PC-3 (cell line): ENCODE measurements around the gene RHOG. TPM values are rescaled to one million over a fixed set of nuclear protein-coding genes. Genes with fewer than 3 reads are reported as not detected.

Source experiments
- ATAC-seq: fragments of 200-7000 bp; cut with Tn5 transposase; 2 replicates; pipeline ENCODE4 v1.9.1; 2020; ENCODE audit warnings: mild to moderate bottlenecking, moderate library complexity
- Bru-seq: library from RNA; stranded (reverse); fragments of 400-500 nt; gene quantifications from one replicate; lab custom pipeline; 2021; lab: Mats Ljungman, UMichigan
- BruChase-seq, 2 experiments: library from RNA; stranded (reverse); fragments of 400-500 nt; gene quantifications; one replicate each; lab custom pipeline; 2021; lab: Mats Ljungman, UMichigan
- BruUV-seq: library from RNA; stranded (reverse); fragments of 400-500 nt; replicated peaks from 2 replicates; lab custom pipeline; 2021; lab: Mats Ljungman, UMichigan
- CTCF ChIA-PET: fragments of 300-600 bp; sonication (Branson Sonifier 250); formaldehyde crosslinking; loops from one replicate; lab custom pipeline; 2022; ENCODE audit warnings: antibody characterized with exemption; lab: Charles Lee
- POLR2A ChIA-PET: fragments of 300-600 bp; sonication (Branson Sonifier 250); formaldehyde crosslinking; loops from one replicate; lab custom pipeline; 2022; ENCODE audit warnings: antibody characterized with exemption; ENCODE audit not compliant: unreplicated experiment; lab: Charles Lee
- DNase-seq: peaks from one replicate; pipeline ENCODE4 v3.0.0-alpha.2; 2015
- H2AFZ ChIP-seq: fragments of 300-600 bp; sonication (generic); 2 replicates; pipeline ENCODE4 v1.6.0; 2016; ENCODE audit warnings: antibody characterized with exemption, low read length
- H3F3A ChIP-seq: fragments of 300-600 bp; sonication (generic); one replicate; pipeline ENCODE4 v1.6.0; 2017; ENCODE audit warnings: antibody characterized with exemption, low read length, control low read depth, mild to moderate bottlenecking; ENCODE audit not compliant: unreplicated experiment
- H3K27ac ChIP-seq: fragments of 300-600 bp; sonication (generic); 2 replicates; pipeline ENCODE4 v1.5.1; 2016; ENCODE audit warnings: mild to moderate bottlenecking, low read length
- H3K27me3 ChIP-seq: fragments of 300-600 bp; sonication (generic); 2 replicates; pipeline ENCODE4 v1.6.1; 2016; ENCODE audit warnings: low read length, mixed read lengths
- H3K36me3 ChIP-seq: fragments of 300-600 bp; sonication (generic); 2 replicates; pipeline ENCODE4 v1.6.1; 2016; ENCODE audit warnings: low read depth, mixed run types, low read length, mixed read lengths
- H3K4me1 ChIP-seq: fragments of 300-600 bp; sonication (generic); 2 replicates; pipeline ENCODE4 v1.5.1; 2016; ENCODE audit warnings: low read length; ENCODE audit not compliant: insufficient read depth
- H3K4me2 ChIP-seq: fragments of 300-600 bp; sonication (generic); 2 replicates; pipeline ENCODE4 v1.6.0; 2016; ENCODE audit warnings: low read length
- H3K4me3 ChIP-seq: fragments of 300-600 bp; sonication (generic); 2 replicates; pipeline ENCODE4 v1.5.1; 2016; ENCODE audit warnings: mild to moderate bottlenecking, low read length, mixed read lengths
- H3K79me2 ChIP-seq: fragments of 300-600 bp; sonication (generic); 2 replicates; pipeline ENCODE4 v1.6.1; 2017; ENCODE audit warnings: low read length, mixed read lengths
- H3K9ac ChIP-seq: fragments of 300-600 bp; sonication (generic); 2 replicates; pipeline ENCODE4 v1.6.0; 2016; ENCODE audit warnings: mild to moderate bottlenecking, low read length
- H3K9me2 ChIP-seq: fragments of 300-600 bp; sonication (generic); replicated peaks from 2 replicates; pipeline ENCODE4 v1.6.1; 2016; ENCODE audit warnings: mixed run types, low read length, mixed read lengths
- H3K9me3 ChIP-seq: fragments of 300-600 bp; sonication (generic); 2 replicates; pipeline ENCODE4 v1.6.1; 2016; ENCODE audit warnings: low read length, mixed read lengths
- H4K20me1 ChIP-seq: fragments of 300-600 bp; sonication (generic); 2 replicates; pipeline ENCODE4 v1.6.1; 2016; ENCODE audit warnings: low read length, mixed read lengths
- CTCF ChIP-seq: fragments of 300-600 bp; sonication (generic); conservative IDR thresholded peaks from 2 replicates; pipeline ENCODE4 v1.5.1; 2017; ENCODE audit warnings: antibody characterized with exemption, low read depth, mild to moderate bottlenecking, low read length
- EZH2 ChIP-seq: fragments of 300-600 bp; sonication (generic); IDR thresholded peaks from one replicate; pipeline ENCODE4 v1.6.1; 2017; ENCODE audit warnings: antibody characterized with exemption, mild to moderate bottlenecking, low read length; ENCODE audit not compliant: unreplicated experiment
- EZH2phosphoT487 ChIP-seq: fragments of 300-600 bp; sonication (generic); IDR thresholded peaks from 2 replicates; pipeline ENCODE4 v1.6.1; 2018; ENCODE audit warnings: mild to moderate bottlenecking, antibody characterized with exemption, low read length, borderline replicate concordance
- intact Hi-C: fragments of 100-400 bp; cut with micrococcal nuclease; formaldehyde crosslinking; loops from 2 replicates; pipeline ENCODE4 v1.9.0; 2023
- long read RNA-seq: library from polyadenylated mRNA; unstranded; transcript quantifications from one replicate; pipeline ENCODE4 v2.0.0, GENCODE V29; 2021; ENCODE audit not compliant: unreplicated experiment
- total RNA-seq: library from RNA; depleted of rRNA; stranded (reverse); fragments of >200 nt; gene quantifications from 2 replicates; pipeline ENCODE4 v1.2.3, GENCODE V29; 2014; rRNA removed

The RHOG gene
- total RNA-seq = 31.2 and 33.5 TPM in 2 replicates
- Bru-seq, nascent RNA = percentile 70 among the genes with signal in this experiment
- percentile 70 among the genes with signal in this experiment for BruChase-seq, experiment 1, labeled RNA remaining after a 6-hour chase
- BruChase-seq, experiment 2, labeled RNA remaining after a 2-hour chase = percentile 64 among the genes with signal in this experiment
- long read RNA-seq, transcript RHOG-201 (2 exons, 1,319 nt) = major isoform, 23 of 56 reads
- long read RNA-seq, partial matches to known transcripts = 32 of 56 reads
- long read RNA-seq, other reads (novel, unspliced or antisense) = 1 of 56 reads

DNA sequence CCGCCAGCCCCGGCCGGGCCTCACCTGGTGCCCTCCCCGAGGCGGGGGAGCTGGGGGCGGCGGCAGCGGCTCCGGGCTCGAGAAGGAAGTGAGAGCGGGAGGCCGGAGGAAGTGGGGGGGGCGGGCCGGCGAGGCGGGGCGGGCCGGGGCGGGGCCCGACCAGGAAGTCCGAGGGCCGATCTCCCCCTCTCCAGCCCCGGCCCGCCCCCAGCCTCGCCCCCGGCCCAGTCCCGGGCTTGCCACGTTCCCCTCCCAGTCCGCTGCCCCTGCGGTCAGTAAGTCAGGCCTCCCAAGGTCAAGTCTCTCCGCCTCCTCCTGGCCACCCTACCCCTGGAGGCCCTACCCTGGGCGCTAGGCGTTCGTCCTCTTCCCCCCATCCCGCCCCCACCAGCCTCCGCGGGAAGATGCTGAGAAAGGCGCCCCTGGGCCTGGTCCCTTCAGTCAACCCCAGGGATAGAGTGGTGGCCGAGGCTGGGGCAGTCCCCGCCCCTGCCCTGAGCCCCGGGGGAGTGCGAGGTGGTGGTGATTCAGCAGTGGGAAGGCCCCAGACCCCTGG, at the start of gene RHOG:
Gene RHOG (minus strand): TSS at position 90 of the 556 bp plus-strand sequence. CDS start 12,821 bp downstream, outside the sequence.
- Histone ChIP-seq H3K4me3 (peak within 1 kb of the TSS; percentile 94), H4K20me1 (peaks cover 12% of the 10 kb centered on the region), H3K9ac (peak within 1 kb of the TSS; percentile 87), H3K4me1 (peaks cover 17% of the 10 kb centered on the region), H3K27me3 (no peaks in the 10 kb centered on the region), H3F3A (no peaks in the 10 kb centered on the region), H3K27ac (peak within 1 kb of the TSS; percentile 74), H3K9me3 (no peaks in the 10 kb centered on the region), H3K4me2 (peak within 1 kb of the TSS; percentile 99), H3K79me2 (peaks cover 43% of the 10 kb centered on the region), H3K9me2 (no peaks in the 10 kb centered on the region), H2AFZ (peak within 1 kb of the TSS; percentile 82), H3K36me3 (no peaks in the 10 kb centered on the region; the same call in 1 of the 2 replicates)
- no peak for TF ChIP-seq EZH2
- TF ChIP-seq EZH2phosphoT487 = no peak
- no peak for TF ChIP-seq CTCF
- BruUV-seq = no TSS peak
- intact Hi-C loops = loop anchor here (1.0 to 2.0 kb wide), 2 partner anchors 14 to 32 kb away; partner anchors contain the start of genes PGAP2 and STIM1
- ATAC-seq (peak; percentile 70), DNase-seq (peak; percentile 57)
- POLR2A ChIA-PET = interaction anchor here (0.5 to 0.9 kb wide), 4 partner anchors 14 to 223 kb away, joined by 3 to 5 read pairs (median 4); partner anchors contain the start of gene STIM1
- CTCF ChIA-PET = interaction anchor here (0.5 to 1.8 kb wide), 14 partner anchors 14 to 653 kb away, joined by 3 to 8 read pairs (median 4); partner anchors contain the start of gene STIM1

GRCh38 chr11:3890014-3890413, 49.3 kb upstream of the RHOG start:
- no peaks in the 10 kb centered on the region; the same call in 1 of the 2 replicates for H3K79me2 ChIP-seq

More at GRCh38 chr11:3890014-3890413, 49.3 kb upstream of the RHOG start:
- DNase-seq (no peak), ATAC-seq (no peak)
- Histone ChIP-seq H3K4me3 (no peak overlapping the region), H3K27ac (no peak overlapping the region), H4K20me1 (no peaks in the 10 kb centered on the region), H3K9me2 (no peaks in the 10 kb centered on the region), H3K9ac (no peak overlapping the region), H2AFZ (no peak overlapping the region), H3K36me3 (no peaks in the 10 kb centered on the region), H3K27me3 (no peaks in the 10 kb centered on the region), H3K4me2 (no peak overlapping the region), H3K9me3 (no peaks in the 10 kb centered on the region), H3K4me1 (peaks cover 19% of the 10 kb centered on the region), H3F3A (no peaks in the 10 kb centered on the region)
- no TSS peak for BruUV-seq
- TF ChIP-seq EZH2 = no peak
- TF ChIP-seq EZH2phosphoT487 = no peak
- no peak for TF ChIP-seq CTCF
- CTCF ChIA-PET = no interaction called here
- POLR2A ChIA-PET = no interaction called here
- intact Hi-C loops = no loop called here
